ENCODE measurements around the gene HIBADH.

GRCh38 chr7:27677912-27678612 is 15.4 kb upstream of the HIBADH start:
- TF ChIP-seq CTCF (IDR thresholded peaks at IDR 0.05) = no peak
- no peak for TF ChIP-seq POLR2A (IDR thresholded peaks at IDR 0.05)
